Endothelial cell of umbilical vein (primary cell): Measurements from ENCODE around the gene SPP1. TPM values are rescaled to one million over a fixed set of nuclear protein-coding genes. Genes with fewer than 3 reads are reported as not detected.

ENCODE experiments used
- BruUV-seq: library from RNA; stranded (reverse); fragments of 400-500 nt; replicated peaks from 2 replicates; lab custom pipeline; 2021; lab: Mats Ljungman, UMichigan
- CTCF ChIA-PET: fragments of 300-600, 350-600 bp; sonication (Branson Sonifier 250); formaldehyde crosslinking; loops from one replicate; lab custom pipeline; 2021; ENCODE audit warnings: antibody characterized with exemption, inconsistent platforms; lab: Charles Lee
- POLR2A ChIA-PET: fragments of 300-600, 350-600 bp; sonication (Branson Sonifier 250); formaldehyde crosslinking; loops from one replicate; lab custom pipeline; 2021; ENCODE audit warnings: antibody characterized with exemption, inconsistent platforms; lab: Charles Lee
- DNase-seq: peaks from one replicate; pipeline ENCODE4 v3.0.0-alpha.2; 2011; ENCODE audit warnings: low read depth, low spot score
- FAIRE-seq: peaks from 2 replicates; lab custom pipeline; 2011; peaks lifted over from hg19 to GRCh38; lab: Jason Lieb, UNC
- H2AFZ ChIP-seq: 2 replicates; pipeline ENCODE4 v1.6.0; 2012; ENCODE audit warnings: low read depth, low read length, control low read depth, inconsistent platforms
- H3K27ac ChIP-seq: 2 replicates; pipeline ENCODE4 v1.5.1; 2011; ENCODE audit warnings: low read depth, mild to moderate bottlenecking, control low read depth, low read length, moderate library complexity; ENCODE audit not compliant: insufficient read depth
- H3K27me3 ChIP-seq, 2 experiments: 2 replicates each; pipeline versions ENCODE4 v1.6.0 to v1.6.1; 2011; ENCODE audit warnings: low read length in 2 of 2, mixed read lengths in 1 of 2; ENCODE audit not compliant: control insufficient read depth in 2 of 2, insufficient read depth in 2 of 2
- H3K36me3 ChIP-seq, 2 experiments: 2 replicates in 1 of 2; 3 replicates in 1 of 2; pipeline ENCODE4 v1.5.1; 2011; ENCODE audit warnings: low read length in 2 of 2, mild to moderate bottlenecking in 1 of 2, moderate library complexity in 1 of 2; ENCODE audit not compliant: control insufficient read depth in 2 of 2, insufficient read depth in 2 of 2; ENCODE audit errors: extremely low read depth in 1 of 2
- H3K4me1 ChIP-seq: 3 replicates; pipeline ENCODE4 v1.5.1; 2011; ENCODE audit warnings: mild to moderate bottlenecking, low read length; ENCODE audit not compliant: control insufficient read depth, insufficient read depth; ENCODE audit errors: extremely low read depth
- H3K4me2 ChIP-seq: 2 replicates; pipeline ENCODE4 v1.6.1; 2011; ENCODE audit warnings: low read length, control low read depth, mixed read lengths; ENCODE audit not compliant: insufficient read depth
- H3K4me3 ChIP-seq, 3 experiments: fragments of 200-600 bp in 1 of 3; sonication (generic), shearing (Covaris generic) in 1 of 3; replicated peaks in 1 of 3; 2 replicates each; pipeline ENCODE4 v1.5.1; 2011 to 2016; ENCODE audit warnings: control low read depth in 3 of 3, low read length in 3 of 3, mild to moderate bottlenecking in 2 of 3, inconsistent platforms in 1 of 3, low read depth in 1 of 3, moderate library complexity in 1 of 3; ENCODE audit not compliant: insufficient read depth in 1 of 3
- H3K79me2 ChIP-seq: 2 replicates; pipeline ENCODE4 v1.6.0; 2012; ENCODE audit warnings: low read length, inconsistent platforms; ENCODE audit not compliant: control insufficient read depth, insufficient read depth
- H3K9ac ChIP-seq: replicated peaks from 2 replicates; pipeline ENCODE3; 2011; ENCODE audit warnings: low read length, control low read depth; ENCODE audit not compliant: insufficient read depth; ENCODE audit errors: extremely low read depth
- H3K9me1 ChIP-seq: replicated peaks from 3 replicates; pipeline ENCODE4 v1.6.0; 2011; ENCODE audit warnings: mild to moderate bottlenecking, low read length; ENCODE audit not compliant: control insufficient read depth, insufficient read depth; ENCODE audit errors: extremely low read depth
- H3K9me3 ChIP-seq: replicated peaks from 2 replicates; pipeline ENCODE4 v1.5.1; 2012; ENCODE audit warnings: low read length, inconsistent platforms; ENCODE audit not compliant: control insufficient read depth, insufficient read depth
- H4K20me1 ChIP-seq: replicated peaks from 2 replicates; pipeline ENCODE3; 2011; ENCODE audit warnings: mild to moderate bottlenecking, low read length; ENCODE audit not compliant: control insufficient read depth, insufficient read depth; ENCODE audit errors: extremely low read depth
- CTCF ChIP-seq, 2 donors: IDR thresholded peaks; 1 replicate in 1 of 2; 2 replicates in 1 of 2; pipeline ENCODE4 v1.5.1; 2011; ENCODE audit warnings: low read length in 2 of 2, mild to moderate bottlenecking in 2 of 2, moderate library complexity in 2 of 2, control low read depth in 1 of 2, inconsistent platforms in 1 of 2, low read depth in 1 of 2; ENCODE audit not compliant: insufficient read depth in 1 of 2; ENCODE audit errors: extremely low read depth in 1 of 2
- EZH2 ChIP-seq: IDR thresholded peaks from 2 replicates; pipeline ENCODE4 v1.6.1; 2012; ENCODE audit warnings: borderline replicate concordance, low read depth, mild to moderate bottlenecking, moderate library complexity, low read length, inconsistent platforms; ENCODE audit not compliant: severe bottlenecking
- FOS ChIP-seq: IDR thresholded peaks from 2 replicates; pipeline ENCODE4 v1.6.1; 2011; ENCODE audit warnings: mild to moderate bottlenecking, low read length, moderate library complexity, borderline replicate concordance; ENCODE audit not compliant: insufficient read depth
- GATA2 ChIP-seq: IDR thresholded peaks from 2 replicates; pipeline ENCODE4 v1.7.0; 2011; ENCODE audit warnings: low read depth, mild to moderate bottlenecking, moderate library complexity, mixed read lengths, low read length; ENCODE audit not compliant: insufficient read length, insufficient read depth
- JUN ChIP-seq: IDR thresholded peaks from 2 replicates; pipeline ENCODE4 v1.6.1; 2011; ENCODE audit warnings: borderline replicate concordance, low read depth; ENCODE audit not compliant: insufficient read length, insufficient read depth
- MAX ChIP-seq: IDR thresholded peaks from 2 replicates; pipeline ENCODE4 v1.6.1; 2011; ENCODE audit not compliant: insufficient read depth, insufficient read length
- MYC ChIP-seq: IDR thresholded peaks from one replicate; pipeline ENCODE4 v1.6.1; 2011; ENCODE audit warnings: mild to moderate bottlenecking, low read depth, low read length
- POLR2A ChIP-seq: IDR thresholded peaks from 2 replicates; pipeline ENCODE4 v1.6.1; 2012; ENCODE audit warnings: low read depth, mild to moderate bottlenecking, control low read depth, low read length
- POLR2AphosphoS5 ChIP-seq: IDR thresholded peaks from 2 replicates; pipeline ENCODE4 v1.6.1; 2012; ENCODE audit warnings: low read depth, mild to moderate bottlenecking, control low read depth, low read length, moderate library complexity; ENCODE audit not compliant: insufficient read depth
- dilution Hi-C: fragments of 300-500 bp; cut with MboI; formaldehyde crosslinking; loops from one replicate; pipeline ENCODE4 v1.15.0; 2019; ENCODE audit warnings: low sequenced_read_pairs; ENCODE audit not compliant: extremely low pct_ligation_motif_present
- intact Hi-C: fragments of 100-400 bp; cut with micrococcal nuclease; formaldehyde crosslinking; loops from one replicate; pipeline ENCODE4 v1.10.0; 2022
- polyA plus RNA-seq, 4 experiments: library from polyadenylated mRNA; depleted of rRNA in 3 of 4; stranded (reverse) in 3 of 4; unstranded in 1 of 4; fragments of >200 nt; gene quantifications; 2 replicates each; pipeline versions ENCODE4 v1.2.1 to v1.2.3, GENCODE V29; 2011 to 2012; ENCODE audit warnings: missing spikeins in 1 of 4
- total RNA-seq: library from RNA; stranded (reverse); gene quantifications from 2 replicates; pipeline ENCODE4 v1.2.3, GENCODE V29; 2021

The SPP1 gene
- total and polyA plus RNA-seq, 2 donors (not counting 3 experiments of a cell fraction or from before 2014, with no cell fraction given): not detected

- no peaks in the 10 kb centered on the region for H3K36me3 ChIP-seq
- H3K4me3 ChIP-seq: no peak overlapping the region
- BruUV-seq: no TSS peak
- peaks cover 21% of the 10 kb centered on the region for H3K79me2 ChIP-seq
- H3K4me2 ChIP-seq: no peak overlapping the region
- ChIA-PET CTCF (interaction anchor here (0.7 to 2.7 kb wide), 4 partner anchors 19 to 156 kb away, joined by 3 to 11 read pairs (median 4); no protein-coding TSS in a partner anchor), POLR2A (no interaction called here)
- intact Hi-C loops (loop anchor here (5.0 kb wide), 1 partner anchor 102 kb away; no protein-coding TSS in a partner anchor), dilution Hi-C loops (no loop called here)
- peaks cover 11% of the 10 kb centered on the region for H3K4me1 ChIP-seq
- H2AFZ ChIP-seq: no peak overlapping the region
- DNase-seq: no peak
- no peak overlapping the region for H3K27ac ChIP-seq
- no peaks in the 10 kb centered on the region for H3K9me3 ChIP-seq
- no peaks in the 10 kb centered on the region for H4K20me1 ChIP-seq
- FAIRE-seq: peak; percentile 26
- no peak for TF ChIP-seq JUN
- TF ChIP-seq POLR2A: no peak
- TF ChIP-seq CTCF (IDR thresholded peaks at IDR 0.05; ENCODE audit: extremely low read depth in 1 of 2, insufficient read depth in 1 of 2, low read depth in 1 of 2, low read length in 2 of 2): no peak
- TF ChIP-seq EZH2: no peak
- TF ChIP-seq MAX: no peak
- no peak for TF ChIP-seq GATA2
- TF ChIP-seq POLR2AphosphoS5: no peak
- no peak for TF ChIP-seq FOS
- no peak for TF ChIP-seq MYC
- H3K9ac ChIP-seq: no peak overlapping the region
- H3K27me3 ChIP-seq: no peaks in the 10 kb centered on the region
- no peaks in the 10 kb centered on the region for H3K9me1 ChIP-seq
Measured at GRCh38 chr4:88005076-88005475, 29.6 kb downstream of the SPP1 start.
